Measurements from ENCODE around the gene BIRC7.

DNA sequence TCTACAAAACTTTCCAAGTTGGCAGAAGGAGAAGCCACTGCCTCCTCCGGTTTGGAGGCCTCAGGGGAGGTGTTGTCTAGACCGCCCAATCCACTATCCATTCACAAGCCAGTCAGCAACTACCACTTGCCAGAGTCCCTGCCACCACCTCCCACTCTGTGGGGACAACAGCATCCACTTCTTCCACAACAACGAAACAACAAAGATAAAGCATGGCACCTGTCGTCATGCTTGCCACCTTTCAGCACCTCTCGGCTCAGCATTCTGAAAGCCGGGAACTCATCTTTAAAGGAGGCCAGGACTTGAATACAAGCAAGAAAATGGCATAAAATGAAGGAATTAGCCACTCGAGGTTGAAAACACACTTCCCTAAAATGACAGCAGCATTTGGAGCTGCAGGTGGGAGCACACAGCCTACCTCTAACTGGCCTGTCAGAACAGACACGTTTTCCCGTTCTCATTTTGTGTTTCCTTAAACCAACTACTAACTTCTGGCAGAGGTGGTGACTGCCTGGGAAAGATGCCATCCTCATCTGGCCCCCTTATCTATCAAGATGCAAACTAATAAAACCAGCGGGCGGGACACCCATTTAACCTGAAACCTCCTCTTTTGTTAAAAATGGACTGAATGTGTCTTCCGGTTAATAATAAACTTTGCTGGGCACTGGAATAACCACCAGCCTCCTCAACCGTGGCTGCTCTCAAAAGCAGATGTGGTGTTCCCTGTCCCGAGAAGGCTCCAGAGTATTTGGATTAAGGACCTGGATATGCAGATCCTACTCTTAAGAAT, 41.5 kb upstream of the BIRC7 start:
- TF ChIP-seq POLR2A (IDR thresholded peaks at IDR 0.05; ENCODE audit: low read depth, low read length) (peak; percentile 40; the same call in 1 of the 2 replicates), TAF1 (IDR thresholded peaks at IDR 0.05; ENCODE audit: borderline replicate concordance, low read depth, low read length) (no peak)
